Measurements from ENCODE around the gene PCF11.

PCF11 gene

DNA sequence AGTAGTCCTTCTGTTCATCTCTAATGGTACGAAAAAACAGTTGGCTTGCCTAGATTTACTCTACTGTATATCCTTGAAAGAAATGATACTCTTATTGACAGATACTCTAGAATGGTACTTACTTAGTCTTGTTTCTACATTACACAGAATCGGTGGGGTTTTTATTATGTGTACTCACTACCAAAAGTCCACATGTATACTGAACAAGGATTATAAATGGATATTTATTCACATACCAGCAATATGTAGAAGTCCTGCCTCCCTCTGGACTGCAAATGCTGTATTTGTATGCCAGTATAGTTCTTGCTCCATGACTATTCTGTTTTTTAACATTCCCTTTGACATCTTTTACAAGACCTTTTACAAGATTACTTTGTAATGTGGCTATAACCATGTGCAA, 13.9 kb downstream of the PCF11 start:
- no peak for DNase-seq (ENCODE audit: low read depth)
- TF ChIP-seq, protein P1, sequence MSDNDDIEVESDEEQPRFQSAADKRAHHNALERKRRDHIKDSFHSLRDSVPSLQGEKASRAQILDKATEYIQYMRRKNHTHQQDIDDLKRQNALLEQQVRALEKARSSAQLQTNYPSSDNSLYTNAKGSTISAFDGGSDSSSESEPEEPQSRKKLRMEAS (IDR thresholded peaks at IDR 0.05; ENCODE audit: low read depth, low read length): no peak
- TF ChIP-seq, protein P2, sequence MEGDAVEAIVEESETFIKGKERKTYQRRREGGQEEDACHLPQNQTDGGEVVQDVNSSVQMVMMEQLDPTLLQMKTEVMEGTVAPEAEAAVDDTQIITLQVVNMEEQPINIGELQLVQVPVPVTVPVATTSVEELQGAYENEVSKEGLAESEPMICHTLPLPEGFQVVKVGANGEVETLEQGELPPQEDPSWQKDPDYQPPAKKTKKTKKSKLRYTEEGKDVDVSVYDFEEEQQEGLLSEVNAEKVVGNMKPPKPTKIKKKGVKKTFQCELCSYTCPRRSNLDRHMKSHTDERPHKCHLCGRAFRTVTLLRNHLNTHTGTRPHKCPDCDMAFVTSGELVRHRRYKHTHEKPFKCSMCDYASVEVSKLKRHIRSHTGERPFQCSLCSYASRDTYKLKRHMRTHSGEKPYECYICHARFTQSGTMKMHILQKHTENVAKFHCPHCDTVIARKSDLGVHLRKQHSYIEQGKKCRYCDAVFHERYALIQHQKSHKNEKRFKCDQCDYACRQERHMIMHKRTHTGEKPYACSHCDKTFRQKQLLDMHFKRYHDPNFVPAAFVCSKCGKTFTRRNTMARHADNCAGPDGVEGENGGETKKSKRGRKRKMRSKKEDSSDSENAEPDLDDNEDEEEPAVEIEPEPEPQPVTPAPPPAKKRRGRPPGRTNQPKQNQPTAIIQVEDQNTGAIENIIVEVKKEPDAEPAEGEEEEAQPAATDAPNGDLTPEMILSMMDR (IDR thresholded peaks at IDR 0.05; ENCODE audit: low read depth, low read length): no peak
- TF ChIP-seq POLR2A (IDR thresholded peaks at IDR 0.05; ENCODE audit: extremely low read depth, insufficient read length) (no peak), MYC (IDR thresholded peaks at IDR 0.05; ENCODE audit: low read depth, low read length) (no peak)

DNA sequence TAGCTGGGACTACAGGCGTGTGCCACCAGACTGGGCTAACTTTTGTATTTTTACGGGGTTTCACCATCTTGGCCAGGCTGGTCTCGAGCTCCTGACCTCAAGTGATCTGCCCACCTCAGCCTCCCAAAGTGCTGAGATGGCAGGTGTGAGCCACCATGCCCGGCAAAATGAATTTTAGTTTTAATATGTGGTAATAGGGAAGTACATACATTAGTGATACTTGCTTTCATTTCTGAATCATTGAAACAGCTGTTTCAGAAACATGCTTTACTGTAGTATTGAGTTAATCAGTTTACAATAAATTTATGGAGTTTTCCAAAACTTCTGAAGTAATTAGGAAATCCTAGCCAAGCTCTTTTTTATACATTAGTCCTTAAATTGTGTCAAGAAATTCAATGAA, 15.6 kb downstream of the PCF11 start:
- H3K4me3 ChIP-seq (ENCODE audit: low read depth, low read length): no peak overlapping the region
- TF ChIP-seq MYC (IDR thresholded peaks at IDR 0.05; ENCODE audit: low read depth, low read length) (no peak), POLR2A (IDR thresholded peaks at IDR 0.05; ENCODE audit: extremely low read depth, insufficient read length) (no peak)
- TF ChIP-seq, protein P2 (IDR thresholded peaks at IDR 0.05; ENCODE audit: low read depth, low read length): no peak
- TF ChIP-seq, protein P1 (IDR thresholded peaks at IDR 0.05; ENCODE audit: low read depth, low read length): no peak
- no peak for DNase-seq (ENCODE audit: low read depth)

More for the DNA sequence above, 13.9 kb downstream of the PCF11 start:
- peak overlapping the region; percentile 48 for H3K4me3 ChIP-seq (ENCODE audit: low read depth, low read length)

DNA sequence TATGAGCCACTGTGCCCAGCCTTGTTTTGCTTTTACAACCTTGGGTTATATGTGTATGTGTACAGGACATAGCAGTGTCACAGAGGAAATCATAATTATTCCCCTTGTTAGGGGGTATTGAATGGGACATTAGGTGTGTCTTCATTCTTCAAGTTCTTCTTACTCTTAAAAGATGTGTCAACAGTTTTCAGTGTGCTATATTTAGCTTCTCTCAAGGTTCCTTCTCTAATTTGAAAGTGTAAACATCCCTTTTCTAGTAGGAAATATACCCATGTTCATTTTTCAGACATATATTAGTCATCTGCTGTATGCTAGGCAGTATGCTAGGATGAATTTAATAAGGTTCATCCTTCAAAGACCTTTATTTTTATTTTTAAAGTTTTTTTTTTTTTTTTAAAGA, 17.1 kb downstream of the PCF11 start:
- TF ChIP-seq, protein P2 (IDR thresholded peaks at IDR 0.05; ENCODE audit: low read depth, low read length): no peak
- TF ChIP-seq, protein P1 (IDR thresholded peaks at IDR 0.05; ENCODE audit: low read depth, low read length): no peak
- no peak for TF ChIP-seq MYC (IDR thresholded peaks at IDR 0.05; ENCODE audit: low read depth, low read length)
- TF ChIP-seq POLR2A (IDR thresholded peaks at IDR 0.05; ENCODE audit: extremely low read depth, insufficient read length): no peak

DNA sequence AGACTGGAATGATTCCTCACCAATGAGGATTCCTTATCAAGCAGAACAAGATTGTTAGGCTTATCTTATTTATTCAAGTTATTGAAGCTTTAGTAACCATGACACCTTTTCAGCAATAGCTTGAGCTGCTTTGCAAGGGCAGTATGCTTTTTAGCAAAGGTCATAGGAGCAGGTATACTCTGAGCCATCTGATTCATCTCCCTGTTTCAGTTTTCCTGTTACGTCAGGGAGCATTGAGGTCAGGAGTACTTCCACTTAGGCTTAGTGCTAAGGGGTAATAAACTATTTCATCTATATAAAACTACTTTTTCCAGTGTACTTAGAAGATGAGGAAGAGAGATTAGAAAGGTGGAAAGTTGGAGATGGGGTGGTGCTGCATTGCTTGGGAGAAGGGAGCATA, 18.9 kb downstream of the PCF11 start:
- no peak overlapping the region for H3K4me3 ChIP-seq (ENCODE audit: low read depth, low read length)
- DNase-seq (ENCODE audit: low read depth): no peak
- no peak for TF ChIP-seq MYC (IDR thresholded peaks at IDR 0.05; ENCODE audit: low read depth, low read length)
- no peak for TF ChIP-seq POLR2A (IDR thresholded peaks at IDR 0.05; ENCODE audit: extremely low read depth, insufficient read length)
- TF ChIP-seq, protein P1 (IDR thresholded peaks at IDR 0.05; ENCODE audit: low read depth, low read length): no peak
- TF ChIP-seq, protein P2 (IDR thresholded peaks at IDR 0.05; ENCODE audit: low read depth, low read length): no peak

More for the DNA sequence above, 17.1 kb downstream of the PCF11 start:
- H3K4me3 ChIP-seq (ENCODE audit: low read depth, low read length): no peak overlapping the region
- no peak for DNase-seq (ENCODE audit: low read depth)

DNA sequence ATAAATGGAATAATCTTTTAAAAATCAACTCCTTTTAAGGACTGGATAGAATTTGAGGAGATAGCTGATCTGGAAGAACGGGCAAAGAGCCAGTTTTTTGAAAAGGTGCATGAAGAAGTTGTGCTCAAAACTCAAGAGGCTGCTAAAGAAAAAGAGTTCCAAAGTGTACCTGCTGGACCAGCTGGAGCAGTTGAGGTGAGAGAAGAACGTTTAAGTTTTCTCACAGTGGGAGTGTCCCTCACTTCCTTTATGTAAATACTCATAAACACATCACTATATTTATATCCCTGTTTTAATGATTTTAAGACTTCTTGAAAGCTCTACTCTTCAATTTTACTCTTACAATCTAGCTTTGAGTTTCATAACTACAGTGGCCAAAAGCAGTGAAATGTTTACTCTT, 24.9 kb downstream of the PCF11 start:
- DNase-seq (ENCODE audit: low read depth): no peak
- TF ChIP-seq, protein P2 (IDR thresholded peaks at IDR 0.05; ENCODE audit: low read depth, low read length): no peak
- TF ChIP-seq, protein P1 (IDR thresholded peaks at IDR 0.05; ENCODE audit: low read depth, low read length): no peak
- TF ChIP-seq POLR2A (IDR thresholded peaks at IDR 0.05; ENCODE audit: extremely low read depth, insufficient read length) (no peak), MYC (IDR thresholded peaks at IDR 0.05; ENCODE audit: low read depth, low read length) (no peak)
- no peak overlapping the region for H3K4me3 ChIP-seq (ENCODE audit: low read depth, low read length)
